Smooth muscle cell (in vitro differentiated cells): ENCODE results near the gene PAF1. TPM values are rescaled to one million over a fixed set of nuclear protein-coding genes. Genes with fewer than 3 reads are reported as not detected.
A peak's percentile ranks its signal among the peaks of the same experiment; 100 is the strongest.
"Not testable (repeated sequence)": the region's sequence is repeated elsewhere in the genome, so short reads cannot be mapped to it uniquely, and the experiment has no call there.

Source experiments
- DNase-seq: peaks from one replicate; lab custom pipeline; 2025; ENCODE audit not compliant: unreplicated experiment; lab: John Stamatoyannopoulos, UW
- H2AFZ ChIP-seq: fragments of 200-600 bp; sonication (generic); 2 replicates; pipeline ENCODE4 v1.6.0; 2016; ENCODE audit warnings: antibody characterized with exemption, low read depth, mild to moderate bottlenecking
- H3F3A ChIP-seq: fragments of 200-600 bp; sonication (generic); 2 replicates; pipeline ENCODE4 v1.6.0; 2017; ENCODE audit warnings: antibody characterized with exemption, low read depth
- H3K27ac ChIP-seq: fragments of 200-600 bp; sonication (generic); 2 replicates; pipeline ENCODE4 v1.5.1; 2016; ENCODE audit warnings: low read depth, mild to moderate bottlenecking
- H3K27me3 ChIP-seq: fragments of 200-600 bp; sonication (generic); 2 replicates; pipeline ENCODE4 v1.6.1; 2016; ENCODE audit warnings: low read depth, mild to moderate bottlenecking
- H3K36me3 ChIP-seq: fragments of 200-600 bp; sonication (generic); 2 replicates; pipeline ENCODE4 v1.5.1; 2016; ENCODE audit warnings: low read depth
- H3K4me1 ChIP-seq: fragments of 200-600 bp; sonication (generic); 2 replicates; pipeline ENCODE4 v1.5.1; 2016; ENCODE audit warnings: low read depth
- H3K4me2 ChIP-seq: fragments of 200-600 bp; sonication (generic); 2 replicates; pipeline ENCODE4 v1.6.0; 2016; ENCODE audit warnings: mild to moderate bottlenecking
- H3K4me3 ChIP-seq: fragments of 200-600 bp; sonication (generic); 2 replicates; pipeline ENCODE4 v1.5.1; 2016; ENCODE audit warnings: mild to moderate bottlenecking
- H3K79me2 ChIP-seq: fragments of 200-600 bp; sonication (generic); 2 replicates; pipeline ENCODE4 v1.6.0; 2016; ENCODE audit warnings: low read depth, mild to moderate bottlenecking
- H3K9ac ChIP-seq: fragments of 200-600 bp; sonication (generic); 2 replicates; pipeline ENCODE4 v1.6.0; 2016; ENCODE audit warnings: low read depth
- H3K9me3 ChIP-seq: fragments of 200-600 bp; sonication (generic); replicated peaks from 2 replicates; pipeline ENCODE4 v1.5.1; 2016; ENCODE audit warnings: low read depth
- H4K20me1 ChIP-seq: fragments of 200-600 bp; sonication (generic); 2 replicates; pipeline ENCODE4 v1.6.0; 2016; ENCODE audit warnings: low read depth
- CTCF ChIP-seq: fragments of 200-600 bp; sonication (generic); IDR thresholded peaks from 2 replicates; pipeline ENCODE4 v1.5.1; 2017; ENCODE audit warnings: borderline replicate concordance, mild to moderate bottlenecking, antibody characterized with exemption; ENCODE audit not compliant: insufficient read depth, poor library complexity, severe bottlenecking
- WGBS: methylation state at CpG from one replicate; pipeline ENCODE4 v1.1.7; 2016; ENCODE audit warnings: low lambda C conversion rate; 5-methylcytosine and 5-hydroxymethylcytosine counted together
- polyA plus RNA-seq: library from polyadenylated mRNA; unstranded; fragments of >200 nt; fragmentation: Nextera tagmentation; extraction: Ambion mirVana; gene quantifications from 2 replicates; pipeline ENCODE4 v1.2.1, GENCODE V29; 2016
- total RNA-seq: library from RNA; depleted of rRNA; stranded (reverse); fragments of >200 nt; gene quantifications from 2 replicates; pipeline ENCODE4 v1.2.3, GENCODE V29; 2014

Gene PAF1
- total and polyA plus RNA-seq, 2 experiments from 2014 or later, result 27.8 to 42.7 TPM

- Histone ChIP-seq H3K9ac (peak overlapping the region; percentile 100), H3K27ac (peak overlapping the region; percentile 79), H2AFZ (no peak overlapping the region), H3K9me3 (no peaks in the 10 kb centered on the region), H3K4me2 (peak overlapping the region; percentile 100), H3F3A (no peaks in the 10 kb centered on the region), H3K36me3 (no peaks in the 10 kb centered on the region), H4K20me1 (peaks cover 50% of the 10 kb centered on the region), H3K79me2 (peaks cover 54% of the 10 kb centered on the region), H3K27me3 (no peaks in the 10 kb centered on the region), H3K4me3 (peak overlapping the region; percentile 97), H3K4me1 (peaks cover 18% of the 10 kb centered on the region)
- under 1% methylated on average over 14 of the region's 51 CpGs for WGBS
- no peak for TF ChIP-seq CTCF
- DNase-seq, result no peak
Observed at GRCh38 chr19:39342647-39343305, 48.1 kb downstream of the PAF1 start.

DNA sequence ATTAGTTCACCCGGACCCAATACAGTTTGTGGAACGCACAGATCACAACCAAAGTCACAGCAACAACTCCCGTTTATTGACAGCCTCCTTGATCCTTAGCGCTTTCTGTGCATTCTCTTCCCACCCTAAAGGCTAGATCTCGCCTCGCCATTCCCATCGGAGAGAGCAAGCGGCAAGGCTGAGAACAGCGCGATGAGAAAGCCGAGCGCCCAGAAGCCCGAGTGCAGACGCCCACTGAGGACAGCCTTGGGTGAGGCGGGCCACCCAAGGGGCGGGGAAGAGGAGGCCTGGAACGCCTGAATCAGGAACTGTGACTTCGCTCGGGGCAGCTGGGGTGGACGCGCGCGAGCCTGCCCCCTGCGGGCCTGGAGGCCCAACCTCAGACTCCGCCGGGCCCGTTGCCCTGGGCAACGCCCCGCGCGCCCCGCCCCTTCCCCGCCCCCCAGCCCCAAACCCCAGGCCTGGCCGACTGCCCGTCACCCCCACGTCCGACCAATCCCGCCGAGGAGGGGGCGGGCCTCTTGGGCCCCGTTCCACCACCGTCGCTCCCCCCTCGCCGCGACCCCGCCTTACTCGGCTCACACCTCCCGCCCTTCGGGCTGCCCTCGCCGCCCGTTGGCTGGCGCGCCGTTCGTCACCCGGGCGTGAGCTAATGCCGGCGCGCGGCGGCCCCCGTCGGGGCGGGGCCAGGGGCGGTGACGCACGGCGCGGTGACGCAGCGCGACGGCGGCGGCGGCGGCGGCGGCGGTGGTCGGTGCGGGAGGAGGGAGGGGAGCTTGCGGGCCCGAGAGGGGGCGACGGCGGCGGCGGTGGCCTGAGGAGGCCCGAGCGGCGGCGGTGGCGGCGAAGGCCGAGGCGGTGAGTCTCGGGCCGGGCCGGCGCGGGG lies 48.9 kb downstream of the PAF1 start, which contains the start of gene SAMD4B:
TSS of gene SAMD4B (plus strand) at position 703 of the 886 bp plus-strand sequence. CDS start 14,473 bp downstream, outside the sequence.
- Histone ChIP-seq H3K9me3 (no peaks in the 10 kb centered on the region), H3F3A (no peaks in the 10 kb centered on the region), H3K9ac (peak within 1 kb of the TSS; percentile 100), H4K20me1 (peaks cover 42% of the 10 kb centered on the region), H3K79me2 (peaks cover 52% of the 10 kb centered on the region), H3K4me1 (peaks cover 18% of the 10 kb centered on the region), H3K36me3 (no peaks in the 10 kb centered on the region), H3K27ac (peak within 1 kb of the TSS; percentile 79), H3K4me3 (peak within 1 kb of the TSS; percentile 97), H3K27me3 (no peaks in the 10 kb centered on the region), H3K4me2 (peak within 1 kb of the TSS; percentile 100), H2AFZ (peak within 1 kb of the TSS; percentile 67)
- peak; percentile 58 for TF ChIP-seq CTCF
- WGBS, result under 1% methylated on average over 50 of the region's 105 CpGs
- DNase-seq, result peak; percentile 97

DNA sequence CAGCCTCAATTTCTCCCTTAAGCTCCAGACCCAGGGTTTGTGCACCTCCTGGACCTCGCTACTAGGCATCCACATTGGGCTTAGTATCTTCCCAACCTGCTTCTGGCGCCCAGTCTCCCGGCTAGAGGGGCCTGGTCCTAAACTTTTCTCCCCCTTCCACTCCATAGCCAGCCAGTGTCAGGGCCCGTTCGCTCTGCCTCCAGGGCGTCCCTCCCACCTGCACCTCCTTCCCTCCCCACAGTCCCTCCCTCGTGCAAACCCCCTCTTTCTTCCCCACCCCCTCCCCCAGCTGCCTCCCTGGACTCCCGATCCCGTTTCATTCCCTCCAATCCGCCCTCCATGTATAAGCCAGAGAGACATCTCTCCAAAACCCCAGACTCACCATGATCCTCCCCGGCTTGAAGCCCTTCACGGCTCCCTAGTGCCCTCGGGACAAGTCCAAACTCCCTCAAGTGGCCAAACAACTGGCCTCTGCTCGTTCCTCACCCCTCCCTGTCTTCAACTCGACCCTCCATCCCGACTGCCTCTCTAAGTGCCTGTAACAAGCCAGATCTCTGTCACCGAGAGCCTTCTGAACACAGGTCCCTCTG lies 49.7 kb downstream of the PAF1 start:
- Histone ChIP-seq H2AFZ (peak overlapping the region; percentile 67), H3F3A (no peaks in the 10 kb centered on the region), H4K20me1 (peaks cover 34% of the 10 kb centered on the region), H3K4me1 (peaks cover 18% of the 10 kb centered on the region), H3K4me3 (peak overlapping the region; percentile 70), H3K9me3 (no peaks in the 10 kb centered on the region), H3K4me2 (peak overlapping the region; percentile 92), H3K36me3 (no peaks in the 10 kb centered on the region), H3K79me2 (peaks cover 44% of the 10 kb centered on the region), H3K27ac (peak overlapping the region; percentile 72), H3K27me3 (no peaks in the 10 kb centered on the region), H3K9ac (peak overlapping the region; percentile 71)
- DNase-seq, result no peak
- 9% methylated on average over 14 of the region's 17 CpGs for WGBS
- no peak for TF ChIP-seq CTCF

DNA sequence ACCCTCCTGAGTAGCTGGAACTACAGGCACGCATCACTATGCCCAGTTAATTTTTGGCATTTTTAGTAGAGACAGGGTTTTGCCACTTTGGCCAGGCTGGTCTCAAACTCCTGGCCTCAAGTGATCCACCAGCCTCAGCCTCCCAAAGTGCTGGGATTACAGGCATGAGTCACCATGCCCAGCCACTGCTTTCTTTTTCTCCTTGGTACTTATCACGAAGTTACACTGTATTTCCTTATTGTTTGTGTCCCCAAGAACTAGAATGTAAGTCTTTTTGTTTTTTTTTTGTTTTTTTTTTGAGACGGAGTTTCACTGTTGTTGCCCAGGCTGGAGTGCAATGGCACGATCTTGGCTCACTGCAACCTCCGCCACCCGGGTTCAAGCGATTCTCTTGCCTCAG lies 50.8 kb downstream of the PAF1 start:
- DNase-seq, H3K4me3 ChIP-seq, H3K27me3 ChIP-seq, H3K9me3 ChIP-seq, H3K9ac ChIP-seq, H3K36me3 ChIP-seq, H2AFZ ChIP-seq, H3F3A ChIP-seq, H3K27ac ChIP-seq: not testable (repeated sequence)
- WGBS, result 83% methylated on average over 7 of the region's 7 CpGs
- peaks cover 35% of the 10 kb centered on the region for H3K79me2 ChIP-seq
- peaks cover 18% of the 10 kb centered on the region for H3K4me1 ChIP-seq
- peak overlapping the region; percentile 92 for H3K4me2 ChIP-seq
- H4K20me1 ChIP-seq, result peaks cover 24% of the 10 kb centered on the region
